GM19351 (cell line): ENCODE results near the gene TRAK1.

Experiments
- ATAC-seq: cut with Tn5 transposase; IDR thresholded peaks from one replicate; pipeline ENCODE4 v1.9.1; 2021; ENCODE audit warnings: mild to moderate bottlenecking, moderate library complexity; ENCODE audit not compliant: unreplicated experiment

Gene TRAK1

GRCh38 chr3:42122261-42123011 is 31.3 kb downstream of the TRAK1 start:
- ATAC-seq: peak; percentile 25

- peak; percentile 49 for ATAC-seq
Measured at GRCh38 chr3:42123012-42123581, 31.9 kb downstream of the TRAK1 start.

GRCh38 chr3:42123824-42124658 is 32.9 kb downstream of the TRAK1 start:
- no peak for ATAC-seq

- no peak for ATAC-seq
Measured at GRCh38 chr3:42127226-42127625, 36.1 kb downstream of the TRAK1 start.

GRCh38 chr3:42128526-42128925 is 37.4 kb downstream of the TRAK1 start:
- ATAC-seq: no peak

GRCh38 chr3:42129014-42129953 is 38.1 kb downstream of the TRAK1 start:
- ATAC-seq: peak; percentile 61

- no peak for ATAC-seq
Measured at GRCh38 chr3:42130007-42130328, 38.8 kb downstream of the TRAK1 start.

GRCh38 chr3:42130329-42131070 is 39.3 kb downstream of the TRAK1 start:
- no peak for ATAC-seq

- ATAC-seq: no peak
Measured at GRCh38 chr3:42133500-42134298, 42.5 kb downstream of the TRAK1 start.

- no peak for ATAC-seq
Measured at GRCh38 chr3:42134867-42135464, 43.8 kb downstream of the TRAK1 start.

GRCh38 chr3:42139621-42140453 is 48.7 kb downstream of the TRAK1 start:
- no peak for ATAC-seq

- ATAC-seq: no peak
Measured at GRCh38 chr3:42140665-42141203, 49.6 kb downstream of the TRAK1 start.

- no peak for ATAC-seq
Measured at GRCh38 chr3:42143440-42143839, 52.3 kb downstream of the TRAK1 start.

- ATAC-seq: no peak
Measured at GRCh38 chr3:42144209-42144608, 53.1 kb downstream of the TRAK1 start.

- no peak for ATAC-seq
Measured at GRCh38 chr3:42148086-42148848, 57.1 kb downstream of the TRAK1 start.

GRCh38 chr3:42148982-42149432 is 57.9 kb downstream of the TRAK1 start:
- no peak for ATAC-seq

GRCh38 chr3:42149532-42149931 is 58.4 kb downstream of the TRAK1 start:
- no peak for ATAC-seq
